GM20000 (cell line): Measurements from ENCODE around the gene RGS8.
A peak's percentile ranks its signal among the peaks of the same experiment; 100 is the strongest.

ENCODE experiments used
- DNase-seq: peaks from one replicate; pipeline ENCODE4 v3.0.0; 2012; ENCODE audit warnings: low spot score
- CTCF ChIP-seq: IDR thresholded peaks from 2 replicates; pipeline ENCODE4 v1.5.1; 2012; ENCODE audit warnings: mild to moderate bottlenecking, control low read depth; ENCODE audit errors: extremely low read depth, missing control alignments

RGS8 gene

GRCh38 chr1:182649041-182649440 is 35.3 kb downstream of the RGS8 start:
- no peak for TF ChIP-seq CTCF
- DNase-seq = peak; percentile 30

- DNase-seq = no peak
- TF ChIP-seq CTCF = no peak
These were observed 37.6 kb downstream of the RGS8 start for GRCh38 chr1:182646739-182647138.

GRCh38 chr1:182644886-182645285 is 39.5 kb downstream of the RGS8 start:
- no peak for DNase-seq
- TF ChIP-seq CTCF = no peak

GRCh38 chr1:182643699-182644098 is 40.7 kb downstream of the RGS8 start:
- TF ChIP-seq CTCF = no peak
- DNase-seq = no peak

- no peak for TF ChIP-seq CTCF
- no peak for DNase-seq
These were observed 41.9 kb downstream of the RGS8 start for GRCh38 chr1:182642461-182642860.

- TF ChIP-seq CTCF = no peak
- no peak for DNase-seq
These were observed 42.8 kb downstream of the RGS8 start for GRCh38 chr1:182641561-182641960.

- TF ChIP-seq CTCF = no peak
- no peak for DNase-seq
These were observed 45.1 kb downstream of the RGS8 start for GRCh38 chr1:182639330-182639729.
